Adrenal gland (tissue), 5 donors: Measurements from ENCODE around the gene ANXA8L1.

Experiments used
- POLR2A ChIP-seq, 2 donors: fragments of 450-650 bp; IDR thresholded peaks; one replicate each; pipeline ENCODE4 v1.6.1; 2017; ENCODE audit warnings: antibody characterized with exemption in 2 of 2, mild to moderate bottlenecking in 2 of 2, moderate library complexity in 1 of 2
- TF ChIP-seq, protein P1 (sequence below), 6 experiments: fragments of 450-650 bp in 4 of 6; fragments of 200-600 bp in 2 of 6; sonication (generic) in 1 of 6; IDR thresholded peaks; 1 replicate in 5 of 6; 2 replicates in 1 of 6; pipeline versions ENCODE4 v1.5.1 to v1.8.0; 2016 to 2021; ENCODE audit warnings: antibody characterized with exemption in 6 of 6, mild to moderate bottlenecking in 2 of 6, moderate library complexity in 1 of 6
- donor health status: DM: no; HTN: no; CAD: no.

- TF ChIP-seq POLR2A (IDR thresholded peaks at IDR 0.05) = no peak
- TF ChIP-seq, protein P1, sequence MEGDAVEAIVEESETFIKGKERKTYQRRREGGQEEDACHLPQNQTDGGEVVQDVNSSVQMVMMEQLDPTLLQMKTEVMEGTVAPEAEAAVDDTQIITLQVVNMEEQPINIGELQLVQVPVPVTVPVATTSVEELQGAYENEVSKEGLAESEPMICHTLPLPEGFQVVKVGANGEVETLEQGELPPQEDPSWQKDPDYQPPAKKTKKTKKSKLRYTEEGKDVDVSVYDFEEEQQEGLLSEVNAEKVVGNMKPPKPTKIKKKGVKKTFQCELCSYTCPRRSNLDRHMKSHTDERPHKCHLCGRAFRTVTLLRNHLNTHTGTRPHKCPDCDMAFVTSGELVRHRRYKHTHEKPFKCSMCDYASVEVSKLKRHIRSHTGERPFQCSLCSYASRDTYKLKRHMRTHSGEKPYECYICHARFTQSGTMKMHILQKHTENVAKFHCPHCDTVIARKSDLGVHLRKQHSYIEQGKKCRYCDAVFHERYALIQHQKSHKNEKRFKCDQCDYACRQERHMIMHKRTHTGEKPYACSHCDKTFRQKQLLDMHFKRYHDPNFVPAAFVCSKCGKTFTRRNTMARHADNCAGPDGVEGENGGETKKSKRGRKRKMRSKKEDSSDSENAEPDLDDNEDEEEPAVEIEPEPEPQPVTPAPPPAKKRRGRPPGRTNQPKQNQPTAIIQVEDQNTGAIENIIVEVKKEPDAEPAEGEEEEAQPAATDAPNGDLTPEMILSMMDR (IDR thresholded peaks at IDR 0.05) = no peak
Observed at GRCh38 chr10:46330894-46331293, 44.7 kb upstream of the ANXA8L1 start.
